ENCODE data around the gene ABLIM2. TPM values are rescaled to one million over a fixed set of nuclear protein-coding genes. Genes with fewer than 3 reads are reported as not detected.

The ABLIM2 gene
- total RNA-seq, 1 experiment from 2014 or later, result 2.7 TPM

GRCh38 chr4:7984286-7984925 is 174.2 kb downstream of the ABLIM2 start:
- Histone ChIP-seq H3K9me3 (ENCODE audit: low read depth, low read length, poor library complexity, severe bottlenecking) (no peaks in the 10 kb centered on the region), H3K27ac (ENCODE audit: low read depth, low read length, poor library complexity, severe bottlenecking) (no peak overlapping the region), H3K4me1 (ENCODE audit: insufficient read depth, low read length, poor library complexity, severe bottlenecking) (no peaks in the 10 kb centered on the region), H3K4me3 (ENCODE audit: low read depth, low read length, poor library complexity, severe bottlenecking) (no peak overlapping the region), H3K36me3 (ENCODE audit: insufficient read depth, low read length, poor library complexity, severe bottlenecking) (no peaks in the 10 kb centered on the region), H3K27me3 (replicated peaks; ENCODE audit: insufficient read depth, low read depth, low read length, poor library complexity) (no peaks in the 10 kb centered on the region)
- no TSS peak for BruUV-seq (replicated peaks)
- TF ChIP-seq, protein P1, sequence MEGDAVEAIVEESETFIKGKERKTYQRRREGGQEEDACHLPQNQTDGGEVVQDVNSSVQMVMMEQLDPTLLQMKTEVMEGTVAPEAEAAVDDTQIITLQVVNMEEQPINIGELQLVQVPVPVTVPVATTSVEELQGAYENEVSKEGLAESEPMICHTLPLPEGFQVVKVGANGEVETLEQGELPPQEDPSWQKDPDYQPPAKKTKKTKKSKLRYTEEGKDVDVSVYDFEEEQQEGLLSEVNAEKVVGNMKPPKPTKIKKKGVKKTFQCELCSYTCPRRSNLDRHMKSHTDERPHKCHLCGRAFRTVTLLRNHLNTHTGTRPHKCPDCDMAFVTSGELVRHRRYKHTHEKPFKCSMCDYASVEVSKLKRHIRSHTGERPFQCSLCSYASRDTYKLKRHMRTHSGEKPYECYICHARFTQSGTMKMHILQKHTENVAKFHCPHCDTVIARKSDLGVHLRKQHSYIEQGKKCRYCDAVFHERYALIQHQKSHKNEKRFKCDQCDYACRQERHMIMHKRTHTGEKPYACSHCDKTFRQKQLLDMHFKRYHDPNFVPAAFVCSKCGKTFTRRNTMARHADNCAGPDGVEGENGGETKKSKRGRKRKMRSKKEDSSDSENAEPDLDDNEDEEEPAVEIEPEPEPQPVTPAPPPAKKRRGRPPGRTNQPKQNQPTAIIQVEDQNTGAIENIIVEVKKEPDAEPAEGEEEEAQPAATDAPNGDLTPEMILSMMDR (conservative IDR thresholded peaks at IDR 0.05; ENCODE audit: low read depth, low read length), result no peak
- no peak for TF ChIP-seq EZH2 (IDR thresholded peaks at IDR 0.05; ENCODE audit: borderline replicate concordance, low read depth, low read length, poor library complexity, severe bottlenecking)
- no peak for DNase-seq (ENCODE audit: low spot score)
- CTCF ChIA-PET, result interaction anchor here (0.5 to 1.8 kb wide), 2 partner anchors 180 to 241 kb away, joined by 3 to 7 read pairs; no protein-coding TSS in a partner anchor
- intact Hi-C loops (cut with micrococcal nuclease; ENCODE audit: unreplicated experiment), result no loop called here
- POLR2A ChIA-PET (ENCODE audit: low non-redundant PET), result no interaction called here

DNA sequence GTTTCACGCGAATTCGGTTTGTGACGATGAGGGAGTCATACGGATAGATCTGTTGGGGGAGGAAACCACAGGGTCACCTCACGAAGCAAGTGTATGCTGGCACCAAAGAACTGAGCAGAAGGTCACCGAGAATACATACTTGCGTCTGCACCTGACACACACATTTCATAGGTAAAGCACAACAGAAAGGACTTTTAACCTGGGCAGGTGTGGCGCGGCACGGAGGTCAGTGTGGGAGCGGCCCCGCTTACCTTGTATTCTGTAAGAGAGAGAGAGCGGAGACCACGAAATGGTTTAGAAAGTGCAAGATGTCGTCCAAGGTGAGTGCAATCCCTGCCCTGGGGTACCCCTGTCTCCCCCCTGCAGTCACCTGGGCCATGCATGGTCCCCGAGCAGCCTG is 175.3 kb downstream of the ABLIM2 start:
- CTCF ChIA-PET, result no interaction called here
- Histone ChIP-seq H3K36me3 (ENCODE audit: insufficient read depth, low read length, poor library complexity, severe bottlenecking) (no peaks in the 10 kb centered on the region), H3K27me3 (replicated peaks; ENCODE audit: insufficient read depth, low read depth, low read length, poor library complexity) (no peaks in the 10 kb centered on the region), H3K4me1 (ENCODE audit: insufficient read depth, low read length, poor library complexity, severe bottlenecking) (peaks cover 3% of the 10 kb centered on the region), H3K9me3 (ENCODE audit: low read depth, low read length, poor library complexity, severe bottlenecking) (no peaks in the 10 kb centered on the region), H3K27ac (ENCODE audit: low read depth, low read length, poor library complexity, severe bottlenecking) (no peak overlapping the region), H3K4me3 (ENCODE audit: low read depth, low read length, poor library complexity, severe bottlenecking) (no peak overlapping the region)
- no TSS peak for BruUV-seq (replicated peaks)
- POLR2A ChIA-PET (ENCODE audit: low non-redundant PET), result no interaction called here
- no peak for DNase-seq (ENCODE audit: low spot score)
- intact Hi-C loops (cut with micrococcal nuclease; ENCODE audit: unreplicated experiment), result no loop called here
- no peak for TF ChIP-seq EZH2 (IDR thresholded peaks at IDR 0.05; ENCODE audit: borderline replicate concordance, low read depth, low read length, poor library complexity, severe bottlenecking)
- TF ChIP-seq, protein P1 (conservative IDR thresholded peaks at IDR 0.05; ENCODE audit: low read depth, low read length), result no peak

- CTCF ChIA-PET, result no interaction called here
- POLR2A ChIA-PET (ENCODE audit: low non-redundant PET), result no interaction called here
- BruUV-seq (replicated peaks), result no TSS peak
Measured at GRCh38 chr4:7981738-7982394, 176.7 kb downstream of the ABLIM2 start.

More at GRCh38 chr4:7981738-7982394, 176.7 kb downstream of the ABLIM2 start:
- H3K27ac ChIP-seq (ENCODE audit: low read depth, low read length, poor library complexity, severe bottlenecking), result no peak overlapping the region
- intact Hi-C loops (cut with micrococcal nuclease; ENCODE audit: unreplicated experiment), result no loop called here
- TF ChIP-seq, protein P1 (conservative IDR thresholded peaks at IDR 0.05; ENCODE audit: low read depth, low read length), result no peak
- TF ChIP-seq EZH2 (IDR thresholded peaks at IDR 0.05; ENCODE audit: borderline replicate concordance, low read depth, low read length, poor library complexity, severe bottlenecking), result no peak
- no peaks in the 10 kb centered on the region for H3K9me3 ChIP-seq (ENCODE audit: low read depth, low read length, poor library complexity, severe bottlenecking)
- no peaks in the 10 kb centered on the region for H3K27me3 ChIP-seq (replicated peaks; ENCODE audit: insufficient read depth, low read depth, low read length, poor library complexity)
- no peaks in the 10 kb centered on the region for H3K36me3 ChIP-seq (ENCODE audit: insufficient read depth, low read length, poor library complexity, severe bottlenecking)
- peaks cover 9% of the 10 kb centered on the region for H3K4me1 ChIP-seq (ENCODE audit: insufficient read depth, low read length, poor library complexity, severe bottlenecking)
- H3K4me3 ChIP-seq (ENCODE audit: low read depth, low read length, poor library complexity, severe bottlenecking), result no peak overlapping the region
- DNase-seq (ENCODE audit: low spot score), result no peak
